ENCODE results near the gene CHMP4A. TPM values are rescaled to one million over a fixed set of nuclear protein-coding genes. Genes with fewer than 3 reads are reported as not detected.

CHMP4A gene
- total and polyA plus RNA-seq, 2 experiments from 2014 or later = 31.0 to 51.1 TPM

DNA sequence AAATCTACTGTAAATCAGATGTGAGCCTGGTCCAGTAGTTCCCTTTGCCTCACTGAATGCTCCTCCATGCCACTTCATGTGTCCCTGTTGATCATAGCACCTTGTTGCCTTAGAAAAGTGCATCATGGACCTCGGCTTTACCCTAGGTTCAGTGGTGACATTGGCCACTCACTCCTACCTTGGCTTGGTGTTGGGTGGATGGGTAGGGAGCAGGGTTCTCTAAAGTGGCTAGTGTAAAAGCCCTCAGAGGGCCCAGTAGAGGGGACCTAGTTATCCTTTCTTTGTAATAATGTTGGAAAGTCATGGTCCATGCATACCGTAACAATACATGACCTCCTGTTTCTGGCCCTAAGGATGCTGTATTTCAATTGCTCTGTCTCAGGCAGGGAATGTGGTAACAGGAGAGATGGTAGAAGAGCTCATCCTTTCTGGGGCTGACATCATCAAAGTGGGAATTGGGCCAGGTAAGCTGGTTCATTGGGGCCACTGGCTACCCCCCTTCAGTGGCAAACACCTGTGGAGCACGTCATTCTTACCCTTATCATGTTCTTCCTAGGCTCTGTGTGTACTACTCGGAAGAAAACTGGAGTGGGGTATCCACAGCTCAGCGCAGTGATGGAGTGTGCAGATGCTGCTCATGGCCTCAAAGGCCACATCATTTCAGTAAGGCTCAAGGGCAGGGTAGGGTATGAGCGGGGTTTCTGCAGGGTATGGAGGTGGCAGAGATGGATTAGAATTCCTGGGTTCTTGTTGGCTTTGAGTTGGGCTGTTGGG is 23.6 kb upstream of the CHMP4A start:
- Histone ChIP-seq H3K27me3 (no peaks in the 10 kb centered on the region), H3K9me3 (ENCODE audit: low read depth) (no peaks in the 10 kb centered on the region), H3K4me3 (no peak overlapping the region), H3K27ac (no peak overlapping the region), H3K4me1 (ENCODE audit: low read depth) (peaks cover 7% of the 10 kb centered on the region), H3K36me3 (peaks cover 23% of the 10 kb centered on the region)
- TF ChIP-seq, protein P1, sequence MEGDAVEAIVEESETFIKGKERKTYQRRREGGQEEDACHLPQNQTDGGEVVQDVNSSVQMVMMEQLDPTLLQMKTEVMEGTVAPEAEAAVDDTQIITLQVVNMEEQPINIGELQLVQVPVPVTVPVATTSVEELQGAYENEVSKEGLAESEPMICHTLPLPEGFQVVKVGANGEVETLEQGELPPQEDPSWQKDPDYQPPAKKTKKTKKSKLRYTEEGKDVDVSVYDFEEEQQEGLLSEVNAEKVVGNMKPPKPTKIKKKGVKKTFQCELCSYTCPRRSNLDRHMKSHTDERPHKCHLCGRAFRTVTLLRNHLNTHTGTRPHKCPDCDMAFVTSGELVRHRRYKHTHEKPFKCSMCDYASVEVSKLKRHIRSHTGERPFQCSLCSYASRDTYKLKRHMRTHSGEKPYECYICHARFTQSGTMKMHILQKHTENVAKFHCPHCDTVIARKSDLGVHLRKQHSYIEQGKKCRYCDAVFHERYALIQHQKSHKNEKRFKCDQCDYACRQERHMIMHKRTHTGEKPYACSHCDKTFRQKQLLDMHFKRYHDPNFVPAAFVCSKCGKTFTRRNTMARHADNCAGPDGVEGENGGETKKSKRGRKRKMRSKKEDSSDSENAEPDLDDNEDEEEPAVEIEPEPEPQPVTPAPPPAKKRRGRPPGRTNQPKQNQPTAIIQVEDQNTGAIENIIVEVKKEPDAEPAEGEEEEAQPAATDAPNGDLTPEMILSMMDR (IDR thresholded peaks at IDR 0.05; ENCODE audit: low read depth, low read length) = no peak
- no peak for DNase-seq (ENCODE audit: low read depth in 1 of 2, low spot score in 1 of 2)

- Histone ChIP-seq H3K27ac (no peak overlapping the region), H3K4me1 (ENCODE audit: low read depth) (peaks cover 7% of the 10 kb centered on the region), H3K4me3 (no peak overlapping the region), H3K9me3 (ENCODE audit: low read depth) (no peaks in the 10 kb centered on the region), H3K27me3 (no peaks in the 10 kb centered on the region), H3K36me3 (peaks cover 23% of the 10 kb centered on the region)
- DNase-seq (ENCODE audit: low read depth in 1 of 2, low spot score in 1 of 2) = no peak
- TF ChIP-seq, protein P1 (IDR thresholded peaks at IDR 0.05; ENCODE audit: low read depth, low read length) = no peak
These were observed 22.8 kb upstream of the CHMP4A start for GRCh38 chr14:24235804-24236688.

DNA sequence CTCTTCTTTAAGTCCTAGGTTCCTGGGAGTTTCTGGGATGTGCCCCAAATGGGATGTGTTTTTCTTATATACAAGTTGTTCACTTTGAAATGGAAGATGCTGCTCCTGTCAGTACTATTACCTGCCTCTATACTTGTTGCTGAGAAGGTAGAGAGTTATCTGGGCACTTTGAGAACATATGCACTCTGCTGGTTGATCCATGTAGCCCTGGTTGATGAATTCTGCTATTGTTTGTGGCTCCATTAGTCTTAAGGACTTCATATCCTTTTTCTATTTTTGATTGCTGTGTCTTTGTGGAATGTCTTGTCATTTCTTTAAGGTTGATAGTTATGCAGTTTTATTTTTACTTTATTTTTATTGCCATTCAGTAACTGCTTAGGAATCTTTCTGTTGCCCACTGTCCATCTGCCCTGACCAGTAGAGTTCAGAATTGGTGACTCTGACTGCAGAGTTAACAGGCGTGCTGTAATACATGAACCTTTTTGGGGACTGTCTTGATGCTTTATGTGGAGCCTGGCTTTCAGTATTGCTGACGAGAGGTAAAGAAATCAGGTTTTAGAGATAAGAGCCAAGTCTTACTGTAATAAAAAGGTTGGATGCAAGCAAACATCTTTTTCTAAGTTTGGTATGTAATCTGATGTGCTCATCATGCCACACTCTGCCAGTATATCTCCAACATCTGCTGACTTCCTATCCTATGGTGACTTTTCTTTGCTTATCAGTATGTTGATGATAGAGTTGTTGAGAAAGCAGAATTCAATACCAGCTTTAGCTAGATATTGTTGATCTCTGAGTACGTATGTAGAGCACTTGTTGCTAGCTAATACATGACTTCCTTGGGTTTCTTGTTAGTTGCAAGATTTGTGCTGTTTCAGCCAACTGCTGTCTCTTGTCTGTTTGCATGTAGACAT is 21.1 kb upstream of the CHMP4A start:
- peaks cover 22% of the 10 kb centered on the region for H3K36me3 ChIP-seq
- no peaks in the 10 kb centered on the region for H3K27me3 ChIP-seq
- H3K9me3 ChIP-seq (ENCODE audit: low read depth) = no peaks in the 10 kb centered on the region
- H3K4me3 ChIP-seq = no peak overlapping the region
- no peak overlapping the region for H3K27ac ChIP-seq
- TF ChIP-seq, protein P1 (IDR thresholded peaks at IDR 0.05; ENCODE audit: low read depth, low read length) = no peak
- DNase-seq (ENCODE audit: low read depth in 1 of 2, low spot score in 1 of 2) = no peak
- peaks cover 7% of the 10 kb centered on the region for H3K4me1 ChIP-seq (ENCODE audit: low read depth)

DNA sequence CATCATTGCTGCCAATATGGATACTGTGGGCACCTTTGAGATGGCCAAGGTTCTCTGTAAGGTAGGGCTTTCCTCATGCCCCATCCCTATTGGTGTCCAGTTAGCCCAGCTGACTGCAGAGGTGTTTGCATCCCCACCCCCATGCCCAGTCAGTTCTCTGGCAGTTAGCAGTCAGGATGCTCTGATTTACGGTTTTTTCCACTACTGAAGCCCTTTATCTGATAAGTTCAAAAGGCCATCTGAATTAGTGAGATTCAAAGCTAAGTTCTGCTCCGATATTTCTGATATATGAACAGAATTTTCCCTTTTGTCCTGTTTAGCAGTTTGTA is 20.2 kb upstream of the CHMP4A start:
- no peaks in the 10 kb centered on the region for H3K9me3 ChIP-seq (ENCODE audit: low read depth)
- peak overlapping the region; percentile 93 for H3K4me3 ChIP-seq
- TF ChIP-seq, protein P1 (IDR thresholded peaks at IDR 0.05; ENCODE audit: low read depth, low read length) = no peak
- no peak overlapping the region for H3K27ac ChIP-seq
- H3K36me3 ChIP-seq = peaks cover 16% of the 10 kb centered on the region
- H3K4me1 ChIP-seq (ENCODE audit: low read depth) = peaks cover 7% of the 10 kb centered on the region
- H3K27me3 ChIP-seq = no peaks in the 10 kb centered on the region
- no peak for DNase-seq (ENCODE audit: low read depth in 1 of 2, low spot score in 1 of 2)
